ENCODE measurements around the gene RBM23. TPM values are rescaled to one million over a fixed set of nuclear protein-coding genes. Genes with fewer than 3 reads are reported as not detected.

Gene RBM23
- total RNA-seq, 3 donors from 2014 or later (not counting 1 experiment from before 2014, with no cell fraction given), result 86.4 to 120 (median 108) TPM

GRCh38 chr14:22896760-22897159, 22.2 kb downstream of the RBM23 start:
- 90% methylated on average over 3 of the region's 3 CpGs for WGBS (ENCODE audit: insufficient coverage)
- Mint-ChIP-seq H3K4me1 (peaks cover 0 to 15% of the 10 kb centered on the region in 2 donors), H3K27me3 (ENCODE audit: low read depth in 2 of 2) (no peaks in the 10 kb centered on the region), H3K9me3 (no peaks in the 10 kb centered on the region), H3K4me3 (no peak overlapping the region), H3K27ac (peak overlapping the region in 1 of 2 donors; percentile 35), H3K36me3 (peaks cover 10% of the 10 kb centered on the region)
- TF ChIP-seq CTCF (IDR thresholded peaks at IDR 0.05), result no peak
- no peak overlapping the region for H3K4me3 ChIP-seq (ENCODE audit: low read length)
- no peak overlapping the region for H3K27ac ChIP-seq (ENCODE audit: low read length)
- intact Hi-C loops (cut with micrococcal nuclease), result no loop called here
- no peaks in the 10 kb centered on the region for H3K4me1 ChIP-seq (ENCODE audit: control insufficient read depth, insufficient read depth, low read length)
- no peak for ATAC-seq
- H3K9me3 ChIP-seq (ENCODE audit: control insufficient read depth, insufficient read depth, low read length), result no peaks in the 10 kb centered on the region
- DNase-seq, result no peak
- H3K27me3 ChIP-seq (ENCODE audit: control insufficient read depth, insufficient read depth, low read length), result no peaks in the 10 kb centered on the region
- H3K36me3 ChIP-seq (ENCODE audit: control insufficient read depth, insufficient read depth, low read length), result peaks cover 14% of the 10 kb centered on the region

- no peak overlapping the region for H3K4me3 Mint-ChIP-seq
- Histone ChIP-seq H3K27ac (ENCODE audit: low read length) (no peak overlapping the region), H3K4me1 (ENCODE audit: control insufficient read depth, insufficient read depth, low read length) (no peaks in the 10 kb centered on the region), H3K4me3 (ENCODE audit: low read length) (no peak overlapping the region), H3K27me3 (ENCODE audit: control insufficient read depth, insufficient read depth, low read length) (no peaks in the 10 kb centered on the region), H3K36me3 (ENCODE audit: control insufficient read depth, insufficient read depth, low read length) (peaks cover 10% of the 10 kb centered on the region), H3K9me3 (ENCODE audit: control insufficient read depth, insufficient read depth, low read length) (no peaks in the 10 kb centered on the region)
- no peaks in the 10 kb centered on the region for H3K27me3 Mint-ChIP-seq (ENCODE audit: low read depth in 2 of 2)
- peak overlapping the region in 1 of 2 donors; percentile 35 for H3K27ac Mint-ChIP-seq
- ATAC-seq, result no peak
- no peak for TF ChIP-seq CTCF (IDR thresholded peaks at IDR 0.05)
- WGBS (ENCODE audit: insufficient coverage), result 94% methylated on average over 5 of the region's 5 CpGs
- intact Hi-C loops (cut with micrococcal nuclease), result no loop called here
- H3K36me3 Mint-ChIP-seq, result peaks cover 6% of the 10 kb centered on the region
- H3K9me3 Mint-ChIP-seq, result no peaks in the 10 kb centered on the region
- H3K4me1 Mint-ChIP-seq, result peaks cover 0 to 15% of the 10 kb centered on the region in 2 donors
- DNase-seq, result no peak
These were observed 22.6 kb downstream of the RBM23 start for GRCh38 chr14:22896356-22896755.

- Histone ChIP-seq H3K9me3 (ENCODE audit: control insufficient read depth, insufficient read depth, low read length) (no peaks in the 10 kb centered on the region), H3K4me3 (ENCODE audit: low read length) (no peak overlapping the region), H3K27ac (ENCODE audit: low read length) (no peak overlapping the region), H3K27me3 (ENCODE audit: control insufficient read depth, insufficient read depth, low read length) (no peaks in the 10 kb centered on the region), H3K4me1 (ENCODE audit: control insufficient read depth, insufficient read depth, low read length) (no peaks in the 10 kb centered on the region), H3K36me3 (ENCODE audit: control insufficient read depth, insufficient read depth, low read length) (peaks cover 2% of the 10 kb centered on the region)
- DNase-seq (no peak), ATAC-seq (no peak)
- 100% methylated on average over 1 of the region's 1 CpG for WGBS (ENCODE audit: insufficient coverage)
- Mint-ChIP-seq H3K27me3 (ENCODE audit: low read depth in 2 of 2) (no peaks in the 10 kb centered on the region), H3K4me3 (no peak overlapping the region), H3K9me3 (no peaks in the 10 kb centered on the region), H3K36me3 (no peaks in the 10 kb centered on the region), H3K4me1 (peaks cover 0 to 8% of the 10 kb centered on the region in 2 donors), H3K27ac (no peak overlapping the region)
- TF ChIP-seq CTCF (IDR thresholded peaks at IDR 0.05), result no peak
- intact Hi-C loops (cut with micrococcal nuclease), result no loop called here
These were observed 23.5 kb downstream of the RBM23 start for GRCh38 chr14:22895402-22895801.

GRCh38 chr14:22893706-22894105, 25.2 kb downstream of the RBM23 start:
- H3K27me3 Mint-ChIP-seq (ENCODE audit: low read depth in 2 of 2), result no peaks in the 10 kb centered on the region
- Histone ChIP-seq H3K9me3 (ENCODE audit: control insufficient read depth, insufficient read depth, low read length) (no peaks in the 10 kb centered on the region), H3K4me1 (ENCODE audit: control insufficient read depth, insufficient read depth, low read length) (peaks cover 1% of the 10 kb centered on the region), H3K36me3 (ENCODE audit: control insufficient read depth, insufficient read depth, low read length) (peaks cover 2% of the 10 kb centered on the region), H3K27ac (ENCODE audit: low read length) (no peak overlapping the region), H3K4me3 (ENCODE audit: low read length) (no peak overlapping the region), H3K27me3 (ENCODE audit: control insufficient read depth, insufficient read depth, low read length) (no peaks in the 10 kb centered on the region)
- no peak overlapping the region for H3K4me3 Mint-ChIP-seq
- H3K9me3 Mint-ChIP-seq, result no peaks in the 10 kb centered on the region
- H3K27ac Mint-ChIP-seq, result no peak overlapping the region
- WGBS (ENCODE audit: insufficient coverage), result 93% methylated on average over 4 of the region's 4 CpGs
- H3K4me1 Mint-ChIP-seq, result peaks cover 7 to 10% of the 10 kb centered on the region in 2 donors
- DNase-seq, result no peak
- TF ChIP-seq CTCF (IDR thresholded peaks at IDR 0.05), result no peak
- ATAC-seq, result no peak
- intact Hi-C loops (cut with micrococcal nuclease), result no loop called here
- no peaks in the 10 kb centered on the region for H3K36me3 Mint-ChIP-seq

Data from natural killer cell (primary cell).